ENCODE measurements around the gene ATP5IF1.

DNA sequence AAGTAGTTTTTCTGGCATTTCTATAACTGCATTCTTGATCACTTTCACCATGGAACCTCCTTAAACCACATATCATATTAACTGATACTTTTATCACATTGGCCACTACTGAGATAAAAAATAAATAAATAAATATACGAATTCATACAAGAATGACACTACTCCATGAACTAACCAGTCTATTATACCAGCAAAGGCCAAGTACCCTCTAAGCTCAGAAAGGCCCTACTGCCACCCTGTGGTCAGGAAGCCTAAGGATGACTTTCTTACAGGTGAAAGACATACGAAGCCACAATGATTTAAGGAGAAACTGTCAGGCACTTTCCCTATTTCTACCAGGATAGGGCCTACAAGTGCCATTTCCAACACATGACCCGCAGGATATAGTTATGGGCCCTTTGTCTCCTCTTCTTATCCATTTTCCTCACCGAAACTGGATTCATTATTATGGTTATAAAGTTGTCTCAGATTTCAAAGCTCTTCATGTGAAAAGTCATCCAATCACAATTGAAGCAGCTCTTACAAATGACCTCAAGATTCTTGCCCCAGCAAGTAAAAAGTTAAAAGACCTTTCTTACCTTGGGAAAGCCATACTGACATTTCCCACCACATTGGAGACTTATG is 27.0 kb upstream of the ATP5IF1 start:
- TF ChIP-seq, protein P1, sequence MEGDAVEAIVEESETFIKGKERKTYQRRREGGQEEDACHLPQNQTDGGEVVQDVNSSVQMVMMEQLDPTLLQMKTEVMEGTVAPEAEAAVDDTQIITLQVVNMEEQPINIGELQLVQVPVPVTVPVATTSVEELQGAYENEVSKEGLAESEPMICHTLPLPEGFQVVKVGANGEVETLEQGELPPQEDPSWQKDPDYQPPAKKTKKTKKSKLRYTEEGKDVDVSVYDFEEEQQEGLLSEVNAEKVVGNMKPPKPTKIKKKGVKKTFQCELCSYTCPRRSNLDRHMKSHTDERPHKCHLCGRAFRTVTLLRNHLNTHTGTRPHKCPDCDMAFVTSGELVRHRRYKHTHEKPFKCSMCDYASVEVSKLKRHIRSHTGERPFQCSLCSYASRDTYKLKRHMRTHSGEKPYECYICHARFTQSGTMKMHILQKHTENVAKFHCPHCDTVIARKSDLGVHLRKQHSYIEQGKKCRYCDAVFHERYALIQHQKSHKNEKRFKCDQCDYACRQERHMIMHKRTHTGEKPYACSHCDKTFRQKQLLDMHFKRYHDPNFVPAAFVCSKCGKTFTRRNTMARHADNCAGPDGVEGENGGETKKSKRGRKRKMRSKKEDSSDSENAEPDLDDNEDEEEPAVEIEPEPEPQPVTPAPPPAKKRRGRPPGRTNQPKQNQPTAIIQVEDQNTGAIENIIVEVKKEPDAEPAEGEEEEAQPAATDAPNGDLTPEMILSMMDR (IDR thresholded peaks at IDR 0.05), result peak; percentile 7 to 48 (median 31)
- no peak for TF ChIP-seq POLR2A (IDR thresholded peaks at IDR 0.05)
